A673 (cell line): ENCODE measurements around the gene LY86. TPM values are rescaled to one million over a fixed set of nuclear protein-coding genes. Genes with fewer than 3 reads are reported as not detected.

Experiments
- BruUV-seq: library from RNA; stranded (reverse); fragments of 400-500 nt; replicated peaks from 2 replicates; lab custom pipeline; 2021; lab: Mats Ljungman, UMichigan
- CTCF ChIA-PET: fragments of 300-600 bp; sonication (Branson Sonifier 250); formaldehyde crosslinking; loops from one replicate; lab custom pipeline; 2022; ENCODE audit warnings: antibody characterized with exemption; lab: Charles Lee
- POLR2A ChIA-PET: fragments of 300-600 bp; sonication (Branson Sonifier 250); formaldehyde crosslinking; loops from one replicate; lab custom pipeline; 2022; ENCODE audit warnings: antibody characterized with exemption; ENCODE audit not compliant: low non-redundant PET; lab: Charles Lee
- DNase-seq: peaks from one replicate; pipeline ENCODE4 v3.0.0-alpha.2; 2015; ENCODE audit warnings: low spot score
- H3K27ac ChIP-seq: fragments of 200-600 bp; sonication (generic); 2 replicates; pipeline ENCODE4 v1.5.1; 2016; ENCODE audit warnings: mixed run types, low read depth, mild to moderate bottlenecking, mixed read lengths, antibody characterized with exemption, low read length; ENCODE audit not compliant: poor library complexity, severe bottlenecking
- H3K27me3 ChIP-seq: fragments of 200-600 bp; sonication (generic); replicated peaks from 2 replicates; pipeline ENCODE4 v1.6.1; 2017; ENCODE audit warnings: mixed run types, low read depth, mild to moderate bottlenecking, mixed read lengths, antibody characterized with exemption, low read length; ENCODE audit not compliant: insufficient read depth, poor library complexity
- H3K36me3 ChIP-seq: fragments of 200-600 bp; sonication (generic); 2 replicates; pipeline ENCODE4 v1.6.1; 2016; ENCODE audit warnings: mixed run types, mild to moderate bottlenecking, mixed read lengths, antibody characterized with exemption, low read length; ENCODE audit not compliant: insufficient read depth, poor library complexity, severe bottlenecking
- H3K4me1 ChIP-seq: fragments of 200-600 bp; sonication (generic); 2 replicates; pipeline ENCODE4 v1.6.1; 2017; ENCODE audit warnings: mixed run types, mild to moderate bottlenecking, mixed read lengths, antibody characterized with exemption, low read length; ENCODE audit not compliant: insufficient read depth, poor library complexity, severe bottlenecking
- H3K4me3 ChIP-seq: fragments of 200-600 bp; sonication (generic); 2 replicates; pipeline ENCODE4 v1.5.1; 2016; ENCODE audit warnings: low read depth, mixed run types, mild to moderate bottlenecking, mixed read lengths, low read length; ENCODE audit not compliant: poor library complexity, severe bottlenecking
- H3K9me3 ChIP-seq: fragments of 200-600 bp; sonication (generic); 2 replicates; pipeline ENCODE4 v1.6.1; 2016; ENCODE audit warnings: mixed run types, low read depth, mild to moderate bottlenecking, mixed read lengths, antibody characterized with exemption, low read length; ENCODE audit not compliant: poor library complexity, severe bottlenecking
- CTCF ChIP-seq: fragments of 300-800, 200-600 bp; sonication (generic); conservative IDR thresholded peaks from 2 replicates; pipeline ENCODE4 v1.5.1; 2017; ENCODE audit warnings: low read depth, mild to moderate bottlenecking, antibody characterized with exemption, low read length, moderate library complexity, mixed read lengths
- EZH2 ChIP-seq: fragments of 200-600 bp; sonication (generic); IDR thresholded peaks from 2 replicates; pipeline ENCODE4 v1.6.1; 2017; ENCODE audit warnings: borderline replicate concordance, low read depth, mild to moderate bottlenecking, mixed read lengths, antibody characterized with exemption, low read length; ENCODE audit not compliant: poor library complexity, severe bottlenecking
- intact Hi-C: fragments of 100-400 bp; cut with micrococcal nuclease; formaldehyde crosslinking; loops from one replicate; pipeline ENCODE4 v1.10.0; 2022; ENCODE audit not compliant: unreplicated experiment
- total RNA-seq: library from RNA; stranded (reverse); gene quantifications from 2 replicates; pipeline ENCODE4 v1.2.3, GENCODE V29; 2021

The LY86 gene
- total RNA-seq, 1 experiment from 2014 or later: not detected

GRCh38 chr6:6703699-6704098 is 115.2 kb downstream of the LY86 start:
- CTCF ChIA-PET: no interaction called here
- TF ChIP-seq EZH2 (no peak), CTCF (no peak)
- H3K9me3 ChIP-seq: no peaks in the 10 kb centered on the region
- intact Hi-C loops: no loop called here
- POLR2A ChIA-PET: no interaction called here
- H3K27ac ChIP-seq: no peak overlapping the region
- H3K4me3 ChIP-seq: no peak overlapping the region
- no peak for DNase-seq
- no peaks in the 10 kb centered on the region for H3K36me3 ChIP-seq
- BruUV-seq: no TSS peak
- H3K4me1 ChIP-seq: peaks cover 17% of the 10 kb centered on the region
- no peaks in the 10 kb centered on the region for H3K27me3 ChIP-seq
